Neural cell (in vitro differentiated cells): ENCODE results near the gene TBC1D14. TPM values are rescaled to one million over a fixed set of nuclear protein-coding genes. Genes with fewer than 3 reads are reported as not detected.

ENCODE experiments used
- H2AFZ ChIP-seq: fragments of 200-600, 300-800 bp; sonication (generic), shearing (Covaris generic); 2 replicates; pipeline ENCODE4 v1.6.0; 2014; ENCODE audit warnings: low read depth, mild to moderate bottlenecking, antibody characterized with exemption, low read length, moderate library complexity
- H3F3A ChIP-seq: fragments of 200-600 bp; shearing (Covaris generic); 2 replicates; pipeline ENCODE4 v1.6.1; 2016; ENCODE audit warnings: mild to moderate bottlenecking, moderate library complexity, mixed read lengths, antibody characterized with exemption, low read length; ENCODE audit not compliant: insufficient read depth, poor library complexity, severe bottlenecking
- H3K27ac ChIP-seq: fragments of 200-600, 300-800 bp; sonication (generic), shearing (Covaris generic); 2 replicates; pipeline ENCODE4 v1.5.1; 2014; ENCODE audit warnings: mild to moderate bottlenecking, low read length, moderate library complexity
- H3K27me3 ChIP-seq: fragments of 300-800, 200-600 bp; sonication (generic), shearing (Covaris generic); 2 replicates; pipeline ENCODE4 v1.6.0; 2014; ENCODE audit warnings: mild to moderate bottlenecking, low read depth, low read length, moderate library complexity; ENCODE audit not compliant: insufficient read depth
- H3K36me3 ChIP-seq: fragments of 300-800, 200-600 bp; sonication (generic), shearing (Covaris generic); 2 replicates; pipeline ENCODE4 v1.5.1; 2014; ENCODE audit warnings: mild to moderate bottlenecking, antibody characterized with exemption, low read length, moderate library complexity; ENCODE audit not compliant: insufficient read depth
- H3K4me2 ChIP-seq: fragments of 300-800, 200-600 bp; sonication (generic), shearing (Covaris generic); 2 replicates; pipeline ENCODE4 v1.6.0; 2014; ENCODE audit warnings: mild to moderate bottlenecking, low read length
- H3K4me3 ChIP-seq: fragments of 300-800, 200-600 bp; sonication (generic), shearing (Covaris generic); 2 replicates; pipeline ENCODE4 v1.5.1; 2014; ENCODE audit warnings: mild to moderate bottlenecking, low read length, moderate library complexity
- H3K79me2 ChIP-seq: fragments of 200-600 bp; shearing (Covaris generic); replicated peaks from 2 replicates; pipeline ENCODE4 v1.6.0; 2014; ENCODE audit warnings: mild to moderate bottlenecking, low read length, moderate library complexity; ENCODE audit not compliant: insufficient read depth
- H3K9ac ChIP-seq: fragments of 300-800, 200-600 bp; sonication (generic), shearing (Covaris generic); 2 replicates; pipeline ENCODE4 v1.6.1; 2016; ENCODE audit warnings: mild to moderate bottlenecking, low read length, mixed read lengths
- H3K9me2 ChIP-seq: fragments of 200-600 bp; shearing (Covaris generic); 2 replicates; pipeline ENCODE4 v1.6.1; 2016; ENCODE audit warnings: mild to moderate bottlenecking, low read length, mixed read lengths; ENCODE audit not compliant: insufficient read depth
- H3K9me3 ChIP-seq: fragments of 200-600, 300-800 bp; sonication (generic), shearing (Covaris generic); 2 replicates; pipeline ENCODE4 v1.6.1; 2016; ENCODE audit warnings: mild to moderate bottlenecking, mixed run types, low read length, moderate library complexity, mixed read lengths
- H4K20me1 ChIP-seq: fragments of 200-600 bp; shearing (Covaris generic); 2 replicates; pipeline ENCODE4 v1.6.1; 2016; ENCODE audit warnings: mild to moderate bottlenecking, mixed run types; ENCODE audit not compliant: insufficient read depth
- EP300 ChIP-seq: fragments of 450-650 bp; conservative IDR thresholded peaks from 2 replicates; pipeline ENCODE4 v1.6.1; 2014; ENCODE audit warnings: antibody characterized with exemption, mild to moderate bottlenecking, moderate library complexity; ENCODE audit not compliant: poor library complexity, severe bottlenecking
- EZH2 ChIP-seq: fragments of 200-600, 300-800 bp; shearing (Covaris generic), sonication (generic); IDR thresholded peaks from 2 replicates; pipeline ENCODE4 v1.6.1; 2014; ENCODE audit warnings: antibody characterized with exemption, low read length, borderline replicate concordance, mild to moderate bottlenecking; ENCODE audit not compliant: insufficient read depth, poor library complexity, severe bottlenecking
- MXI1 ChIP-seq: fragments of 450-650 bp; conservative IDR thresholded peaks from 2 replicates; pipeline ENCODE4 v1.6.1; 2014; ENCODE audit warnings: antibody characterized with exemption, mild to moderate bottlenecking; ENCODE audit not compliant: poor library complexity, severe bottlenecking
- POLR2AphosphoS5 ChIP-seq: IDR thresholded peaks from 2 replicates; pipeline ENCODE4 v1.6.1; 2012
- RAD21 ChIP-seq: fragments of 450-650 bp; conservative IDR thresholded peaks from 2 replicates; pipeline ENCODE4 v1.6.1; 2014; ENCODE audit warnings: antibody characterized with exemption, mild to moderate bottlenecking, moderate library complexity
- SMC3 ChIP-seq: fragments of 450-650 bp; conservative IDR thresholded peaks from 2 replicates; pipeline ENCODE4 v1.6.1; 2014; ENCODE audit warnings: antibody characterized with exemption, mild to moderate bottlenecking, moderate library complexity; ENCODE audit not compliant: poor library complexity
- TAF1 ChIP-seq: IDR thresholded peaks from 2 replicates; pipeline ENCODE4 v1.6.1; 2012; ENCODE audit warnings: low read depth
- polyA plus RNA-seq: library from polyadenylated mRNA; depleted of rRNA; stranded (reverse); fragments of >200 nt; gene quantifications from 2 replicates; pipeline ENCODE4 v1.2.3, GENCODE V29; 2014
- TF ChIP-seq, protein P1 (sequence below): fragments of 450-650 bp; IDR thresholded peaks from 2 replicates; pipeline ENCODE4 v1.5.1; 2014; ENCODE audit warnings: antibody characterized with exemption, mild to moderate bottlenecking, moderate library complexity; ENCODE audit not compliant: poor library complexity, severe bottlenecking
- TF ChIP-seq, protein P2 (sequence below): IDR thresholded peaks from 2 replicates; pipeline ENCODE4 v1.6.1; 2012; ENCODE audit warnings: borderline replicate concordance

Gene TBC1D14
- polyA plus RNA-seq, 1 donor from 2014 or later = 125 TPM

DNA sequence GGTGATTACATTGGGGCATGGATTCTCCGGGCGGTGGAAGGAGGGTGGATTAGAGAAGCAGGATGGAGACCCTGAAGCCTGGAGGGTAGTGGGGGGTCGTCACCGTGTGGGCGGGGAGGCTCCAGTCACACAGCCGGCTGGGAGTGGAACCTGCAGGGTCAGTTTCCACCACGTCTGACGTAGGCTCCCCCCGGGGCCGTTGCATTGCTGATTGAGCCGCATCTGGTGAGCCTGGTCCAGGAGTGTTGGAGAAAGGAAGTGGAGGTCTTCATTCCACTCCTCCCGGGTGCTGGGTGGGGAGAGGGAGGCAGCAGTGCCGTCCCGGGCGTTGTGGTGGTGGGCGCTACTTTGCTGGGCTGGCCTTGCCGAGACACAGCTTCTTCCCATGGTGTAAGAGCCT lies 28.1 kb downstream of the TBC1D14 start:
- Histone ChIP-seq H3K27ac (no peak overlapping the region), H3K9me2 (no peaks in the 10 kb centered on the region), H3K36me3 (no peaks in the 10 kb centered on the region), H3F3A (no peaks in the 10 kb centered on the region), H2AFZ (no peak overlapping the region), H3K4me3 (no peak overlapping the region), H3K9me3 (no peaks in the 10 kb centered on the region), H3K9ac (no peak overlapping the region), H3K27me3 (no peaks in the 10 kb centered on the region), H3K4me2 (no peak overlapping the region), H4K20me1 (no peaks in the 10 kb centered on the region), H3K79me2 (no peaks in the 10 kb centered on the region)
- TF ChIP-seq EP300 (no peak), TAF1 (no peak)

DNA sequence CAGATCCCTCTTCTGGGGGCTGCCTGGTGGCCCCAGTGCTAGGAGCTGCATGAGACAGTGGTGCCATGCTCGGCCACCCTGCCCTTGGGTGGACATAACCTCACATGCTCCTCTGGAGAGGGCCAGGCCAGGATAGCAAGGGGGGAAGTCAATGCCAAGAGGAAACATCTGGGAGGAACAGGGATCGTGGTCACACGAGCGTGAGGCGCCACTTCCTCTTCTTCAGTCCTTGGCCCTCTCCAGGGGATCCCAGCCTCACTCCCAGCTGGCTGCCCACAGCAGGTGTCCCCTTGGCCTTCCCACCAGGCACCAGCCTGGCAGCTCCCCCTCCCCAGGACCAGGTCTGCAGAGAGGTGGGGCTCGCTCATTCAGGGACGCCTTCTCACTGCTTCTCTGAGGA lies 28.6 kb downstream of the TBC1D14 start:
- no peak overlapping the region for H3K4me2 ChIP-seq
- no peaks in the 10 kb centered on the region for H4K20me1 ChIP-seq
- H3K27me3 ChIP-seq = no peaks in the 10 kb centered on the region
- TF ChIP-seq, protein P1, sequence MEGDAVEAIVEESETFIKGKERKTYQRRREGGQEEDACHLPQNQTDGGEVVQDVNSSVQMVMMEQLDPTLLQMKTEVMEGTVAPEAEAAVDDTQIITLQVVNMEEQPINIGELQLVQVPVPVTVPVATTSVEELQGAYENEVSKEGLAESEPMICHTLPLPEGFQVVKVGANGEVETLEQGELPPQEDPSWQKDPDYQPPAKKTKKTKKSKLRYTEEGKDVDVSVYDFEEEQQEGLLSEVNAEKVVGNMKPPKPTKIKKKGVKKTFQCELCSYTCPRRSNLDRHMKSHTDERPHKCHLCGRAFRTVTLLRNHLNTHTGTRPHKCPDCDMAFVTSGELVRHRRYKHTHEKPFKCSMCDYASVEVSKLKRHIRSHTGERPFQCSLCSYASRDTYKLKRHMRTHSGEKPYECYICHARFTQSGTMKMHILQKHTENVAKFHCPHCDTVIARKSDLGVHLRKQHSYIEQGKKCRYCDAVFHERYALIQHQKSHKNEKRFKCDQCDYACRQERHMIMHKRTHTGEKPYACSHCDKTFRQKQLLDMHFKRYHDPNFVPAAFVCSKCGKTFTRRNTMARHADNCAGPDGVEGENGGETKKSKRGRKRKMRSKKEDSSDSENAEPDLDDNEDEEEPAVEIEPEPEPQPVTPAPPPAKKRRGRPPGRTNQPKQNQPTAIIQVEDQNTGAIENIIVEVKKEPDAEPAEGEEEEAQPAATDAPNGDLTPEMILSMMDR = no peak
- TF ChIP-seq MXI1 (no peak), SMC3 (no peak), RAD21 (no peak), EP300 (no peak)
- H3K9ac ChIP-seq = no peak overlapping the region
- H3K36me3 ChIP-seq = no peaks in the 10 kb centered on the region
- H3K9me3 ChIP-seq = no peaks in the 10 kb centered on the region
- H3K9me2 ChIP-seq = no peaks in the 10 kb centered on the region
- no peaks in the 10 kb centered on the region for H3K79me2 ChIP-seq
- H3F3A ChIP-seq = no peaks in the 10 kb centered on the region
- H2AFZ ChIP-seq = no peak overlapping the region
- H3K27ac ChIP-seq = no peak overlapping the region
- H3K4me3 ChIP-seq = no peak overlapping the region

DNA sequence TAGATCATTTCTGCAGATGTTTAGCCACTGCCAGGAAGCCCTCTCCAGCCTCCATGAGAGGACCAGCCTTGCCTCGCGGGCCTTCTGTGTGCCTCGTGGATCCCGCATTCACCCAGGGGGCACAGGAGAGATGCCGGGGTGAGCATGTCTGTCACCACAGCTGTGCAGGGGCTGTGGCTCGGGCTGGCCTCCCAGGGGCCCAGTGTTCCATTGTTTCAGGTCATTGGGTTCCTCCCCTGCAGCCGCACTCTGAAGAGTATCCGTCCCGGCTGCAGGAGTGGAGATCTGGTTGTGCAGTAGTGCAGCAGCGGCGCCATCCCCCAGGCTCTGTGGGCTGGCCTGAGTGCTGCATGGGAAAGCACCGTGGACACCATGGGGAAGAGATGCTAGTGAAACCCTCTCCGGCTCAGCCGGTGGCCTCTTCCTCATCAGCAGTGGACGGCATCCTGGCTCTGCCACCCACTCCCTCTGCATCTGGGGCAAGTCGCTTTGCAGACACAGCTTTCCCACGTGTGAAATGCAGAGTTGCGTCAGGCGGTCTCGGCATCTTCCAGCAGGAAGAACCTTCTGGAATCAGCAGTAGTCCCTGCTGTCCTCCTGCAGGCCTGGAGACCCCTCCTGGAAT lies 29.1 kb downstream of the TBC1D14 start:
- H2AFZ ChIP-seq = no peak overlapping the region
- H3K79me2 ChIP-seq = no peaks in the 10 kb centered on the region
- no peaks in the 10 kb centered on the region for H3K27me3 ChIP-seq
- no peaks in the 10 kb centered on the region for H3F3A ChIP-seq
- H3K36me3 ChIP-seq = no peaks in the 10 kb centered on the region
- no peak overlapping the region for H3K4me3 ChIP-seq
- no peaks in the 10 kb centered on the region for H3K9me2 ChIP-seq
- no peak overlapping the region for H3K4me2 ChIP-seq
- TF ChIP-seq, protein P2, sequence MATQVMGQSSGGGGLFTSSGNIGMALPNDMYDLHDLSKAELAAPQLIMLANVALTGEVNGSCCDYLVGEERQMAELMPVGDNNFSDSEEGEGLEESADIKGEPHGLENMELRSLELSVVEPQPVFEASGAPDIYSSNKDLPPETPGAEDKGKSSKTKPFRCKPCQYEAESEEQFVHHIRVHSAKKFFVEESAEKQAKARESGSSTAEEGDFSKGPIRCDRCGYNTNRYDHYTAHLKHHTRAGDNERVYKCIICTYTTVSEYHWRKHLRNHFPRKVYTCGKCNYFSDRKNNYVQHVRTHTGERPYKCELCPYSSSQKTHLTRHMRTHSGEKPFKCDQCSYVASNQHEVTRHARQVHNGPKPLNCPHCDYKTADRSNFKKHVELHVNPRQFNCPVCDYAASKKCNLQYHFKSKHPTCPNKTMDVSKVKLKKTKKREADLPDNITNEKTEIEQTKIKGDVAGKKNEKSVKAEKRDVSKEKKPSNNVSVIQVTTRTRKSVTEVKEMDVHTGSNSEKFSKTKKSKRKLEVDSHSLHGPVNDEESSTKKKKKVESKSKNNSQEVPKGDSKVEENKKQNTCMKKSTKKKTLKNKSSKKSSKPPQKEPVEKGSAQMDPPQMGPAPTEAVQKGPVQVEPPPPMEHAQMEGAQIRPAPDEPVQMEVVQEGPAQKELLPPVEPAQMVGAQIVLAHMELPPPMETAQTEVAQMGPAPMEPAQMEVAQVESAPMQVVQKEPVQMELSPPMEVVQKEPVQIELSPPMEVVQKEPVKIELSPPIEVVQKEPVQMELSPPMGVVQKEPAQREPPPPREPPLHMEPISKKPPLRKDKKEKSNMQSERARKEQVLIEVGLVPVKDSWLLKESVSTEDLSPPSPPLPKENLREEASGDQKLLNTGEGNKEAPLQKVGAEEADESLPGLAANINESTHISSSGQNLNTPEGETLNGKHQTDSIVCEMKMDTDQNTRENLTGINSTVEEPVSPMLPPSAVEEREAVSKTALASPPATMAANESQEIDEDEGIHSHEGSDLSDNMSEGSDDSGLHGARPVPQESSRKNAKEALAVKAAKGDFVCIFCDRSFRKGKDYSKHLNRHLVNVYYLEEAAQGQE = no peak
- TF ChIP-seq EZH2 (no peak), SMC3 (no peak), EP300 (no peak), TAF1 (no peak), MXI1 (no peak), RAD21 (no peak), POLR2AphosphoS5 (no peak)
- TF ChIP-seq, protein P1 = no peak
- no peak overlapping the region for H3K9ac ChIP-seq
- no peaks in the 10 kb centered on the region for H3K9me3 ChIP-seq
- H3K27ac ChIP-seq = no peak overlapping the region
- no peaks in the 10 kb centered on the region for H4K20me1 ChIP-seq
